ENCODE results near the gene TMEM179B. TPM values are rescaled to one million over a fixed set of nuclear protein-coding genes. Genes with fewer than 3 reads are reported as not detected.

Gene TMEM179B
- total and polyA plus RNA-seq, 9 of the 15 experiments (the other 6 are each of a cell fraction or from before 2014, with no cell fraction given), result 27.7 to 105 (median 37.0) TPM

DNA sequence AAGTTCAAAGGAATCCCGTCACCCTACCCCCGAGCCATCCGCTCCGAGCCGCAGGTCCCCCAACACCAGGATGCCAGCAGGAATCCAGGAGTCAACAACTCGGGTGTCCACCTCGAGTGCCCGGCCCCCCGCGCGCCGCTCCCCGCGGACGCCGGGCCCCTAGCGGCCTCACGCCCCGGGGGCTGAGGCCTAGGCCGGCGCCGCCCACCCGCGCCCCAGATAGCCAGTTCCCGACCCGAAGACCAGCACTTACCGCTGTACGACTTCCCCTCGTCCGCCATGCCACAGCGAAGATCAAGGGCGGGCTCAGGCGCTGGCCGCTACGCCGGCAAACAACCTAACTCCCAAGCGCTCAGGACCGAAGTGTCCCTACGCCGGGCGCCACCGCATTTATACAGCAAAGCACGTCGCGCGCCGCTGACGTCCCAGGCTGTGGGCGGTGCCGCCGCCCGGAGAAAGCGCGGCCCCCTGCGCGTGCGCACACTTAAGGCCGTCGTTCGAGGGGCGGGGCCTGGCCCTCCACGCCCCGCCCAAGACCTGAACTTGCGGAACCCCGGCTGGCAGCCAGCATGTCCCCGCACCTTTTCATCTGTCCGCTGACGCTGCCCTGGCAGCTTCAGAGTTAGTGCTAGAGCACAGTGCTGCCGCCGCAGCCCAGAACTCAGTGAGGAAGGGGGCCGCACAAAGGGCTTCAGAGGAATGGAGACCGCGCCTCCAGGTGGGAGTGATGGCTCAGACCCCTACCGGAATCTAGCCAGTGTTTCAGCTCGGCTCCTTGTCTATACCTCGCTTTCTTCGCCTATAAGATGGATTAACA lies 18.1 kb downstream of the TMEM179B start, which contains the start of gene NXF1 (continued):
- TF ChIP-seq SAP30 (IDR thresholded peaks at IDR 0.05; ENCODE audit: borderline replicate concordance, insufficient read depth, low read depth, low read length, poor library complexity, severe bottlenecking) (no peak), ZNF778 (CRISPR knock-in tag; IDR thresholded peaks at IDR 0.05) (no peak), CBFA2T2 (conservative IDR thresholded peaks at IDR 0.05) (no peak), HOXB6 (CRISPR knock-in tag; IDR thresholded peaks at IDR 0.05; ENCODE audit: borderline replicate concordance) (peak; percentile 52; the same call in 1 of the 2 replicates), NFIX (CRISPR knock-in tag; IDR thresholded peaks at IDR 0.05; ENCODE audit: low read depth) (no peak), CEBPZ (IDR thresholded peaks at IDR 0.05; ENCODE audit: borderline replicate concordance, low read depth, low read length) (no peak), PTBP1 (IDR thresholded peaks at IDR 0.05; ENCODE audit: low read depth, low read length) (no peak), CC2D1A (IDR thresholded peaks at IDR 0.05) (no peak), ZNF134 (CRISPR knock-in tag; conservative IDR thresholded peaks at IDR 0.05) (no peak), CSDE1 (IDR thresholded peaks at IDR 0.05) (no peak), NR1H2 (CRISPR knock-in tag; IDR thresholded peaks at IDR 0.05) (peak; percentile 98), ETV5 (CRISPR knock-in tag; IDR thresholded peaks at IDR 0.05; ENCODE audit: low read depth) (peak; percentile 68; the same call in 1 of the 2 replicates), MYNN (IDR thresholded peaks at IDR 0.05) (peak; percentile 76; the same call in 1 of the 2 replicates), MYNN (CRISPR knock-in tag; IDR thresholded peaks at IDR 0.05) (no peak), SIN3A (IDR thresholded peaks at IDR 0.05; ENCODE audit: borderline replicate concordance in 2 of 2, control insufficient read depth in 1 of 2, low read depth in 2 of 2, low read length in 2 of 2) (peak; percentile 84 to 94; a peak in 3 of 4 replicates), ZNF124 (CRISPR knock-in tag; IDR thresholded peaks at IDR 0.05) (no peak), SMARCA4 (IDR thresholded peaks at IDR 0.05) (no peak), YBX1 (IDR thresholded peaks at IDR 0.05) (no peak), ZC3H8 (IDR thresholded peaks at IDR 0.05) (no peak), CTBP1 (IDR thresholded peaks at IDR 0.05; ENCODE audit: borderline replicate concordance) (peak; percentile 77; the same call in 1 of the 2 replicates), ZNF644 (tag; IDR thresholded peaks at IDR 0.05; ENCODE audit: low read depth) (no peak), TEAD2 (tag; IDR thresholded peaks at IDR 0.05) (no peak), TAF1 (IDR thresholded peaks at IDR 0.05; ENCODE audit: control insufficient read depth, extremely low read depth, insufficient read depth, low read length, severe bottlenecking) (peak; percentile 99), OTX1 (CRISPR knock-in tag; IDR thresholded peaks at IDR 0.05) (peak; percentile 91), MTA1 (IDR thresholded peaks at IDR 0.05; ENCODE audit: borderline replicate concordance) (peak; percentile 97)
- TF ChIP-seq, protein P1, sequence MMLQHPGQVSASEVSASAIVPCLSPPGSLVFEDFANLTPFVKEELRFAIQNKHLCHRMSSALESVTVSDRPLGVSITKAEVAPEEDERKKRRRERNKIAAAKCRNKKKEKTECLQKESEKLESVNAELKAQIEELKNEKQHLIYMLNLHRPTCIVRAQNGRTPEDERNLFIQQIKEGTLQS (IDR thresholded peaks at IDR 0.05), result no peak
- TF ChIP-seq, protein P1 (CRISPR knock-in tag; conservative IDR thresholded peaks at IDR 0.05), result peak; percentile 71; the same call in 1 of the 2 replicates
